Keratinocyte (primary cell): ENCODE data around the gene ITGBL1.

Experiments used
- CTCF ChIP-seq, 3 experiments: IDR thresholded peaks in 1 of 3; conservative IDR thresholded peaks in 1 of 3; optimal IDR thresholded peaks in 1 of 3; 2 replicates in 2 of 3; 3 replicates in 1 of 3; pipeline versions ENCODE3 to v1.5.1; 2011; ENCODE audit warnings: low read length in 3 of 3, mild to moderate bottlenecking in 3 of 3, moderate library complexity in 2 of 3, control low read depth in 1 of 3, inconsistent platforms in 1 of 3; ENCODE audit not compliant: insufficient read depth in 2 of 3; ENCODE audit errors: extremely low read depth in 1 of 3
- EZH2 ChIP-seq: IDR thresholded peaks from one replicate; pipeline ENCODE4 v1.6.1; 2012; ENCODE audit warnings: inconsistent platforms, mild to moderate bottlenecking, low read length, moderate library complexity

- TF ChIP-seq CTCF (optimal IDR thresholded peaks at IDR 0.05 in 1 of 3, IDR thresholded peaks at IDR 0.05 in 1 of 3, conservative IDR thresholded peaks at IDR 0.05 in 1 of 3; ENCODE audit: extremely low read depth in 1 of 3, insufficient read depth in 2 of 3, low read length in 3 of 3) (no peak), EZH2 (no peak)
Measured at GRCh38 chr13:101639711-101640110, 187.2 kb downstream of the ITGBL1 start.
